Ecto neural progenitor cell (in vitro differentiated cells): ENCODE data around the gene SERPINA1.
"Not testable (repeated sequence)": the region's sequence is repeated elsewhere in the genome, so short reads cannot be mapped to it uniquely, and the experiment has no call there.

Experiments
- DNase-seq: peaks from one replicate; pipeline ENCODE4 v3.0.0-alpha.2; 2018; ENCODE audit warnings: low spot score

Gene SERPINA1

DNA sequence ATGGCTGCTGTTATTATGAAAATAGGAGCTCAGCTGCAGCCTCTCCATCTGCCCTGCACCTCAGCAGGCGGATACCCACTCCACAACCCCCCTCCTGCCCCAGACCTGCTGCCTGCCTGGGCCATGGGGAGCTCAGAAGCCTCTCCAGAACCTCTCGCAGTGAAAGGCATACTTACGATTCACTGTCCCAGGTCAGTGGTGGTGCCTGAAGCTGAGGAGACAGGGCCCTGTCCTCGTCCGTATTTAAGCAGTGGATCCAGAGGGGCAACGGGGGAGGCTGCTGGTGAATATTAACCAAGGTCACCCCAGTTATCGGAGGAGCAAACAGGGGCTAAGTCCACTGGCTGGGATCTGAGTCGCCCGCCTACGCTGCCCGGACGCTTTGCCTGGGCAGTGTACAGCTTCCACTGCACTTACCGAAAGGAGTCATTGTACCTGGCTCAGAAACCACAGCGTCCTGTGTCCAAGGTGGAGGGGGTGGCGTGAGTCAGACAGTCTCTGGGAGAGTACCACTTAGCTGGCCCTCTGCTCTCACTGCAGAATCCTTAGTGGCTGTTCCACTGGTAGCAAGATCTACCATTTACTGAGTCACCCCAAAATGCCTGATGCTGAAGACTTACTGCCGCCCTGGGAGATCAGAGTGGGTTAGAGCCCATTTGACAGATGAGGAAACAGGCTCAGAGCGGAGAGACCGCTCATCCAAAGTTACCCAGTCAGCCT, at the start of gene SERPINA1:
Gene SERPINA1 (minus strand): TSS at position 219 of the 720 bp plus-strand sequence. CDS start 5,365 bp downstream, outside the sequence.
- DNase-seq, result peak; percentile 44

- no peak for DNase-seq
Observed at GRCh38 chr14:94428610-94429009, 40.2 kb upstream of the SERPINA1 start.

DNA sequence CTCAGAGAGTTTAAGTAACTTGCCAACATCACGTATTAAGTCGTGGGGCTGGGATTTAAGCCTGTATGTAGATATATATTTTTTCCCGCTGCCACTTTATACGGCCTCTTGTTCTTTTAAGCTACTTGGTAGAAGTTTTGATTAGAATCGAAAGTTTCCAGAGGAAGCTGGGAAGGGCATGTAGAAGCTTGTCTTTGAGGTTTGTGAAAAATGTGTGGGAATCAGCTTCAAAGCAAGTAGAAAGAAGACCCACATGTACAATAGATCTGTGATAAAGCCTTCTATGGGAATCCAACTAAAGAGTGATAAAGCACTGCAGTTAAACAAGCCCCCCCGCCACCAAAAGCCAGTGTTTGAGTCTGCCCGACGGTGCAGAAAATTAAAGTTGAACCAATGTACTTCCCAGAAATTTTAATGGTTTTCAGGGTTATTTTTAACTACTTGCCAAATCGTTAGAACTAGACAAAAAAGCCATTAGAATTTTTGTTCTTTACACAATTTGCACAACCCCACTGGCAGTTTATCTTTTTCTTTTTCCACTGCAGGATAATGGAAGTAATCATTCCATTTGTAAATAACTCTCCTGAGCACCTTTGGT, 38.7 kb upstream of the SERPINA1 start:
- peak; percentile 1 for DNase-seq

GRCh38 chr14:94426526-94426925, 38.1 kb upstream of the SERPINA1 start:
- DNase-seq, result peak; percentile 20

GRCh38 chr14:94424371-94424770, 36.0 kb upstream of the SERPINA1 start:
- peak; percentile 10 for DNase-seq

DNA sequence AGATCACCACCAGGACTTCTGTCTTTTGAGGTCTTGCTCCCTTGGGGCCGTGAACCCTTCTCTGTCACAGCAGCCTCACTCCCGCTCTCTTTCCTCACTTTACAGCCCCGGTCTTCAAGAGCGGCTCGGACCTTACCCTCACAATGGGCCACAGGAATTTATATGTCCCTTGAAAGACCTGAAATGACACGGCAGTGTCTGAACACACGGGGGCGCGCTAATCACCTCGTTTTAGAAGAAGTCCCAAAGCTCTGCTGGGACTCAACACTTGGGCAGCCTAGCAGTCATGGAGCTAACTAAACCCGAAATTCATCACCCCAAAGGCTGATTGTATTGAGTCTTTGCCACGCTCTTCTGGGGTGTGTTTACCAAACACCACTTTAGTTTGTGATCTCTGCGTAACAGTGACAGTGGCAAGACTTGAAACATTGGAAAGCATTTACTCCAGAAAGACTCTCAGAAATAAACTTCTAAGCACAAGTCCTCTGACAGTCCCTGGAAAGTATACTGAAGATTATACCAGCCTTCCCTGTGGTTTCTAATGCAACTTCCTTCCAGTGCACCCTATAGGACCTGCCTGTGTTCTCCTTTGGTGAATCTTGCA, 35.2 kb upstream of the SERPINA1 start:
- DNase-seq, result peak; percentile 85

- no peak for DNase-seq
Observed at GRCh38 chr14:94421316-94421715, 32.9 kb upstream of the SERPINA1 start.

DNA sequence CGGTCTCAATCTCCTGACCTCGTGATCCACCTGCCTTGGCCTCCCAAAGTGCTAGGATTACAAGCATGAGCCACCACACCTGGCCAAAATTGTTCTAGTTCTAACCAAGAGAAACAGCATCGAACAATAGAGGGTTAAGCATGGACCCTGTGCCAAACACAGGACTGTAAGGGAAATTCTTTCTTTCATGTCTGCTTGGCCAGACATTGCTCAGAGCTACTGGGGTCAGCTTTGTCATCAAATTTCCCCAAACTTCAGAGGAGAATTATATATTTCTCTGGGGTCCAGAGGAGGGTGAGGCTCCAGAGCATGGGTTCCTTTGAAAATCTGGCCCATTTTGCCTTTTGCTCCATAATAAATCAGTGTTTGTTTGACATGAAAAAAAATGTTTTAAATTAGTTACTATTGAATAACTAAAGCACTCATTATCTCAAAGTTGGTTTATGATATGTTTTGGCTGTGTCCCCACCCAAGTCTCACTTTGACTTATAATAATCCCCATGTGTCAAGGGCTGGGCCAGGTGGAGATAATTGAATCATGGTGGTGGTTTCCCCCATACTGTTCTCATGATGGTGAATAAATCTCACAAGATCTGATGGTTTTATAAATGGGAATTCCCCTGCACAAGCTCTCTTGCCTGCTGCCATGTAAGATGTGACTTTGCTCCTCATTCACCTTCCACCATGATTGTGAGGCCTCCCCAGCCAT, 29.2 kb upstream of the SERPINA1 start:
- DNase-seq, result not testable (repeated sequence)

DNA sequence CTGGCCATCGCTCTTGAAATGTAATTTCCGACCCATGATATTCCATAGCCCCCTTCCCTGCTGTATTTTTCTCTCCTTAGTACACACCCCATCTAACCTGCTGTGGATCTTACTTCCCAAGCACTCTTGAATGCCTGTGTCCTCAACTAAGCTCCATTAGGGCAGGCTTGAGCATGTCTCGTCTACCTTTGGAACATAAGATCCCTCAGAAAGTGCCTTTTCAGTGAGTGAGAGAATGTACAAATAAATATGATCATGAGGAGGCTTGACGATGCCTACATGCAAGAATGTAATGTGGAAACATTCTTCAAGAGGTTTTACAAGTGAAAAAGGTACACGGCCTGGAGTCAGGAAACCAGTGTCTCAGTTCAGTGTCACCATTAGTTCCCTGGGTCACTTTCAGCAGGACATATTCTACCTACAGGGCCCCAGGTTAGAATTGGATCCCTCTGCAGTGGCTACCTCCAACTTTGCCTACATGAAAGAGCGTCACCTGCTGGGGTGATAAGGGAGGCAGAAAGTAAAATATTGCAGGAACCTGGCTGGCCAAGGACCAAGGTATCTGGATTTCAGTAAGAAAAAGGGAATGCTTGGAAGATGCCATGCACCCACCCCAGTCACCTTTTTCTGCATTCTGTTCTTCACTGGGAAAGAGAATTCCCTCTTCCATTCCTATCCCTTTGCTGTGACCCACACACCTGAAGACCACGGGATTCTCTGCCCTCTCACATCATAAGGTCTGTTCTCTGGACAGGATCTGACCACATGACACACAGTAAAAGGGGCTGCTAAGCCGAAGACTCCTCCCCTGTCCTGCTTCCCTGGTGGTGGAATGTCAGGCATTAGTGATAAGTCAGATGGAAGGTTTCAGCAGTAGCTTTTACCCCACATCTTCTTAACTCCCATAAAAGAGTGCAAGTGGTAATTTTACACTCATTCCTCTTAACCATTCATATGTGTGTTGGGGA, 24.6 kb upstream of the SERPINA1 start:
- DNase-seq, result no peak

DNA sequence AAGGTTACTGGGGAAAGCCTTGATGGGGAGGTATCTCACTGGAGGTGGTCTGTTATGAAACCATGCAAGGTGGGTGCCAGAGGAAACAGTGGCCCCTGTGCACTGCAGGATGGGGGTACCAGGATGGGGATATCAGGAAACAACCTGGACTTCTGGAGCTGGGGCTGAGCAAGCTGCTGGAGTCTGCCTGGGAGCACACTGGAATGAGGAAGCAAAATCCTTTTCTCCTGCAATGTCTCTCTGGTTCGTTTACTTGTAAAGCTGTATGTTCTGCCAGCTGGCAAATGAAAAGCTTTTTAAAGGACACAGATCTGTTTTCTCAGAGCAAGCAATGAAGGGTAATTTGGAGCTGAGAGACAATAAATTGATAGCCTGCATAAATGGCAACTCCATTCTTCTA, 23.2 kb upstream of the SERPINA1 start:
- DNase-seq, result no peak

GRCh38 chr14:94409430-94409829, 21.0 kb upstream of the SERPINA1 start:
- not testable (repeated sequence) for DNase-seq

DNA sequence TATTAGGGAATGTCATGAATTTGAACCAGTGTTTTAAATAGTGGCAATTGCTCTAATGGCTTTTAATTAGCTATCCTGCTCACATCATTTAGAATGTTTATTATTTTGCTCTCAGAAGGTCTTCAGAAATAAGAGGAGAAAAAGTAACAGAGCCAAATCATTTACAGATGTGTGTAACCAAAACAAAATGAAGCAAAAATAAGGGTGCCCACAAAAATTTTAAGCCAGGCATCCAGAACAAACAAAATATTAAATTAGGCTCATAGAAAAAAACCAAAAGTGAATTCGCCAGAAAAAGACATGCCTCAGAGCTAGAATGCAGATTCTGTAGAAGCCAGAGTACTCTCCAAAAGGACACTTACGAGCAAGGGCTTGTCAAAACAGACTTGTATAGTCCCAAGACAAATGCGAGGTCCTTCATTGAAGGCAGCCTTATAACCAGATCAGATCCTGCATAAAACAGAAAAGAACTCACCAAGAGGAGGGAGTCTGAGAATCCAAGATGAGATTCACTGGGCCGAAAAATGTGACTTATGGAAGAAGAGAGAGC, 20.2 kb upstream of the SERPINA1 start:
- DNase-seq, result no peak

GRCh38 chr14:94407906-94408305, 19.5 kb upstream of the SERPINA1 start:
- no peak for DNase-seq

- DNase-seq, result no peak
Observed at GRCh38 chr14:94406910-94407309, 18.5 kb upstream of the SERPINA1 start.

DNA sequence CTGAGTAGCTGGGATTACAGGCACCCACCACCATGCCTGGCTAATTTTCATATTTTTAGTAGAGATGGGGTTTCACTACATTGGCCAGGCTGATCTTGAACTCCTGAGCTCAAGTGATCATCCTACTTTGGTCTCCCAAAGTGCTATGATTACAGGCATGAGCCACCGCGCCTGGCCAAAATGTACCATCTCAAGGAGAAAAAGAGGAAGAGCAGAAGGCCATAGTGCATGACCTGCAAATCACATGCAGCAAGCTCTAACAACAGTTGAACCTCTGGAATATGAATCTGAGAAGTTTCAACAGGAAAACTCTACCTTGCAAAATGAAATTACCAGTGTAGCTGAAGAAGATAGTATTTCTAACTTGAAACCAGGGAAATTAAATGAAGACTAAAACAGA, 17.1 kb upstream of the SERPINA1 start:
- no peak for DNase-seq

DNA sequence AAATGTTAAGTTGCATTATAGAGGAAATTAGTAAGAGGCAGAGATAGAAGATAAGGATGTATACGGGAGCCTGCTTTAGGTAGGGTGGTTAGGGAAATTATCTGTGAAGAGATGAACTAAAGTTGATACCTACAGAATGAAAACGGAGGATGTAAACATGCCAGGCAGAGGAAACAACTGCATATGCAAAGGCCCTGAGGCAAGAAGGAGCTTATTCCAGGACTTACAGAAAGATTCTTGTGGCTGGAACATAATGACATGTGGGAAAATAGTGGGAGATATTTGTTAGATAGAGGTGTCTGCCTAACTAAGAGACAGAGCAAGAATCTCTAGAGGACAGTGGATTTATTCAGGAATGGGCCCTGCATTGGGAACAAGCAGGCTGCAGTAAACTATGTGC, 16.2 kb upstream of the SERPINA1 start:
- no peak for DNase-seq

GRCh38 chr14:94403312-94403932, 15.0 kb upstream of the SERPINA1 start:
- DNase-seq, result no peak

- no peak for DNase-seq
Observed at GRCh38 chr14:94401083-94401482, 12.7 kb upstream of the SERPINA1 start.

- DNase-seq, result no peak
Observed at GRCh38 chr14:94400422-94400841, 12.0 kb upstream of the SERPINA1 start.

- DNase-seq, result no peak
Observed at GRCh38 chr14:94398536-94398935, 10.1 kb upstream of the SERPINA1 start.

- DNase-seq, result no peak
Observed at GRCh38 chr14:94398182-94398479, 9.7 kb upstream of the SERPINA1 start.
